Progenitor cell of endocrine pancreas (in vitro differentiated cells): ENCODE measurements around the gene TMEM39A. TPM values are rescaled to one million over a fixed set of nuclear protein-coding genes. Genes with fewer than 3 reads are reported as not detected.

Experiments used
- DNase-seq: peaks from one replicate; pipeline ENCODE4 v3.0.0; 2021; ENCODE audit warnings: low spot score; ENCODE audit not compliant: unreplicated experiment
- H3K27ac Mint-ChIP-seq: 2 replicates; pipeline ENCODE4 v1.8.0; 2021; ENCODE audit warnings: mild to moderate bottlenecking, moderate library complexity, mixed read lengths
- H3K27me3 Mint-ChIP-seq: 2 replicates; pipeline ENCODE4 v1.8.0; 2021; ENCODE audit warnings: mixed read lengths
- H3K36me3 Mint-ChIP-seq: 2 replicates; pipeline ENCODE4 v1.8.0; 2022; ENCODE audit warnings: mixed read lengths; ENCODE audit not compliant: insufficient read depth
- H3K4me1 Mint-ChIP-seq: 2 replicates; pipeline ENCODE4 v1.8.0; 2021; ENCODE audit warnings: low read depth, mixed read lengths
- H3K4me3 Mint-ChIP-seq: 2 replicates; pipeline ENCODE4 v1.8.0; 2021; ENCODE audit warnings: low read depth, mild to moderate bottlenecking, moderate library complexity, mixed read lengths
- H3K9me3 Mint-ChIP-seq: 2 replicates; pipeline ENCODE4 v1.8.0; 2021; ENCODE audit warnings: low read depth, mixed read lengths
- total RNA-seq: library from RNA; stranded (reverse); gene quantifications from 2 replicates; pipeline ENCODE4 v1.2.1, GENCODE V29; 2021
- TF ChIP-seq, protein P1 (sequence below): fragments of 200-600 bp; sonication (generic); IDR thresholded peaks from one replicate; pipeline ENCODE4 v1.5.0; 2021; ENCODE audit warnings: antibody characterized with exemption, mild to moderate bottlenecking; ENCODE audit not compliant: unreplicated experiment

Gene TMEM39A
- total RNA-seq, 1 donor from 2014 or later = 51.6 TPM

GRCh38 chr3:119388577-119388976, 74.8 kb downstream of the TMEM39A start:
- Mint-ChIP-seq H3K4me1 (no peaks in the 10 kb centered on the region), H3K4me3 (no peak overlapping the region), H3K27me3 (no peaks in the 10 kb centered on the region), H3K9me3 (no peaks in the 10 kb centered on the region), H3K36me3 (no peaks in the 10 kb centered on the region), H3K27ac (no peak overlapping the region)
- TF ChIP-seq, protein P1, sequence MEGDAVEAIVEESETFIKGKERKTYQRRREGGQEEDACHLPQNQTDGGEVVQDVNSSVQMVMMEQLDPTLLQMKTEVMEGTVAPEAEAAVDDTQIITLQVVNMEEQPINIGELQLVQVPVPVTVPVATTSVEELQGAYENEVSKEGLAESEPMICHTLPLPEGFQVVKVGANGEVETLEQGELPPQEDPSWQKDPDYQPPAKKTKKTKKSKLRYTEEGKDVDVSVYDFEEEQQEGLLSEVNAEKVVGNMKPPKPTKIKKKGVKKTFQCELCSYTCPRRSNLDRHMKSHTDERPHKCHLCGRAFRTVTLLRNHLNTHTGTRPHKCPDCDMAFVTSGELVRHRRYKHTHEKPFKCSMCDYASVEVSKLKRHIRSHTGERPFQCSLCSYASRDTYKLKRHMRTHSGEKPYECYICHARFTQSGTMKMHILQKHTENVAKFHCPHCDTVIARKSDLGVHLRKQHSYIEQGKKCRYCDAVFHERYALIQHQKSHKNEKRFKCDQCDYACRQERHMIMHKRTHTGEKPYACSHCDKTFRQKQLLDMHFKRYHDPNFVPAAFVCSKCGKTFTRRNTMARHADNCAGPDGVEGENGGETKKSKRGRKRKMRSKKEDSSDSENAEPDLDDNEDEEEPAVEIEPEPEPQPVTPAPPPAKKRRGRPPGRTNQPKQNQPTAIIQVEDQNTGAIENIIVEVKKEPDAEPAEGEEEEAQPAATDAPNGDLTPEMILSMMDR = no peak
- DNase-seq = no peak

- H3K27ac Mint-ChIP-seq = no peak overlapping the region
- H3K36me3 Mint-ChIP-seq = no peaks in the 10 kb centered on the region
- no peak for DNase-seq
- no peak overlapping the region for H3K4me3 Mint-ChIP-seq
- TF ChIP-seq, protein P1 = no peak
- no peaks in the 10 kb centered on the region for H3K4me1 Mint-ChIP-seq
- H3K9me3 Mint-ChIP-seq = no peaks in the 10 kb centered on the region
- H3K27me3 Mint-ChIP-seq = no peaks in the 10 kb centered on the region
Measured at GRCh38 chr3:119382134-119382533, 81.3 kb downstream of the TMEM39A start.

- H3K9me3 Mint-ChIP-seq = no peaks in the 10 kb centered on the region
Measured at GRCh38 chr3:119380697-119381096, 82.7 kb downstream of the TMEM39A start.

More at GRCh38 chr3:119380697-119381096, 82.7 kb downstream of the TMEM39A start:
- Mint-ChIP-seq H3K36me3 (no peaks in the 10 kb centered on the region), H3K27ac (no peak overlapping the region), H3K27me3 (peaks cover 3% of the 10 kb centered on the region), H3K4me3 (no peak overlapping the region), H3K4me1 (no peaks in the 10 kb centered on the region)
- DNase-seq = no peak
- TF ChIP-seq, protein P1 = no peak

Other genes starting within 250 kb of the TMEM39A start
- 47.9 and 49.0 TPM in 2 replicates for gene B4GALT4, start 222.7 kb downstream of the TMEM39A start, total RNA-seq
- gene ARHGAP31, start 169.2 kb downstream of the TMEM39A start, total RNA-seq = 0.84 and 1.4 TPM in 2 replicates
- gene POGLUT1, start 5.3 kb upstream of the TMEM39A start, total RNA-seq = 25.5 and 26.9 TPM in 2 replicates
- gene TIMMDC1, start 34.9 kb upstream of the TMEM39A start, total RNA-seq = 91.1 and 95.4 TPM in 2 replicates
- 0.20 and 0.24 TPM in 2 replicates for gene CD80, start 96.0 kb upstream of the TMEM39A start, total RNA-seq
- 3.4 and 3.7 TPM in 2 replicates for gene ADPRH, start 115.9 kb upstream of the TMEM39A start, total RNA-seq
- 0.18 TPM in 1 of 2 replicates, not detected in the other for gene PLA1A, start 134.3 kb upstream of the TMEM39A start, total RNA-seq
- 2.9 and 3.8 TPM in 2 replicates for gene POPDC2, start 197.0 kb upstream of the TMEM39A start, total RNA-seq
- gene COX17, start 213.8 kb upstream of the TMEM39A start, total RNA-seq = 29.9 and 35.4 TPM in 2 replicates
- 63.0 and 75.0 TPM in 2 replicates for gene CFAP91, start 239.4 kb upstream of the TMEM39A start, total RNA-seq